ENCODE results near the gene NUCB2. TPM values are rescaled to one million over a fixed set of nuclear protein-coding genes. Genes with fewer than 3 reads are reported as not detected.

The NUCB2 gene
- polyA plus RNA-seq, 1 donor (not counting 4 experiments of a cell fraction or from before 2014, with no cell fraction given) = 44.2 TPM

- FAIRE-seq (no peak), DNase-seq (ENCODE audit: low read depth, low spot score) (no peak)
- peak overlapping the region; percentile 88 for H3K4me2 ChIP-seq (ENCODE audit: control insufficient read depth, extremely low read depth, insufficient read depth, low read depth, low read length)
- TF ChIP-seq CTCF (optimal IDR thresholded peaks at IDR 0.05 in 1 of 3, IDR thresholded peaks at IDR 0.05 in 1 of 3, conservative IDR thresholded peaks at IDR 0.05 in 1 of 3; ENCODE audit: extremely low read depth in 1 of 3, insufficient read depth in 2 of 3, low read length in 3 of 3) (no peak), EZH2 (IDR thresholded peaks at IDR 0.05; ENCODE audit: low read length) (no peak)
- dilution Hi-C loops (cut with MboI; ENCODE audit: extremely low pct_ligation_motif_present, low sequenced_read_pairs) = no loop called here
- peak overlapping the region; percentile 83 to 93 (median 86) for H3K4me3 ChIP-seq (ENCODE audit: control insufficient read depth in 2 of 3, extremely low read depth in 1 of 3, insufficient read depth in 2 of 3, low read depth in 1 of 3, low read length in 3 of 3)
- H3K9me1 ChIP-seq (ENCODE audit: control insufficient read depth, extremely low read depth, insufficient read depth, low read length) = no peaks in the 10 kb centered on the region
- H3K36me3 ChIP-seq (ENCODE audit: control insufficient read depth in 2 of 2, extremely low read depth in 1 of 2, insufficient read depth in 2 of 2, low read length in 2 of 2) = no peaks in the 10 kb centered on the region
- H3K9ac ChIP-seq (ENCODE audit: control insufficient read depth, extremely low read depth, insufficient read depth, low read length) = peak overlapping the region; percentile 81
- peaks cover 16% of the 10 kb centered on the region for H3K4me1 ChIP-seq (ENCODE audit: control insufficient read depth, extremely low read depth, insufficient read depth, low read length)
- H3K27ac ChIP-seq (ENCODE audit: control insufficient read depth, insufficient read depth, low read length) = peak overlapping the region; percentile 84
- H2AFZ ChIP-seq (ENCODE audit: control insufficient read depth, low read length) = peak overlapping the region; percentile 84
- H3K79me2 ChIP-seq (ENCODE audit: control insufficient read depth, insufficient read depth, low read length) = peaks cover 6% of the 10 kb centered on the region
- no peaks in the 10 kb centered on the region for H4K20me1 ChIP-seq (ENCODE audit: control insufficient read depth, extremely low read depth, insufficient read depth, low read length)
- H3K9me3 ChIP-seq (ENCODE audit: control insufficient read depth, low read depth, low read length) = no peaks in the 10 kb centered on the region
- H3K27me3 ChIP-seq (ENCODE audit: control insufficient read depth, extremely low read depth, insufficient read depth, low read length) = no peaks in the 10 kb centered on the region
These were observed 921 bp upstream of the NUCB2 start for GRCh38 chr11:17275400-17276235.

GRCh38 chr11:17277024-17277584 lies 565 bp downstream of the NUCB2 start:
- no peaks in the 10 kb centered on the region for H3K36me3 ChIP-seq (ENCODE audit: control insufficient read depth in 2 of 2, extremely low read depth in 1 of 2, insufficient read depth in 2 of 2, low read length in 2 of 2)
- H3K9me1 ChIP-seq (ENCODE audit: control insufficient read depth, extremely low read depth, insufficient read depth, low read length) = no peaks in the 10 kb centered on the region
- H3K27ac ChIP-seq (ENCODE audit: control insufficient read depth, insufficient read depth, low read length) = peak overlapping the region; percentile 84
- H2AFZ ChIP-seq (ENCODE audit: control insufficient read depth, low read length) = peak overlapping the region; percentile 94
- dilution Hi-C loops (cut with MboI; ENCODE audit: extremely low pct_ligation_motif_present, low sequenced_read_pairs) = no loop called here
- FAIRE-seq (no peak), DNase-seq (ENCODE audit: low read depth, low spot score) (no peak)
- peaks cover 6% of the 10 kb centered on the region for H3K79me2 ChIP-seq (ENCODE audit: control insufficient read depth, insufficient read depth, low read length)
- no peaks in the 10 kb centered on the region for H3K27me3 ChIP-seq (ENCODE audit: control insufficient read depth, extremely low read depth, insufficient read depth, low read length)
- peak overlapping the region; percentile 91 for H3K4me2 ChIP-seq (ENCODE audit: control insufficient read depth, extremely low read depth, insufficient read depth, low read depth, low read length)
- TF ChIP-seq EZH2 (IDR thresholded peaks at IDR 0.05; ENCODE audit: low read length) = no peak
- TF ChIP-seq CTCF (optimal IDR thresholded peaks at IDR 0.05 in 1 of 3, IDR thresholded peaks at IDR 0.05 in 1 of 3, conservative IDR thresholded peaks at IDR 0.05 in 1 of 3; ENCODE audit: extremely low read depth in 1 of 3, insufficient read depth in 2 of 3, low read length in 3 of 3) = no peak
- H3K4me3 ChIP-seq (ENCODE audit: control insufficient read depth in 2 of 3, extremely low read depth in 1 of 3, insufficient read depth in 2 of 3, low read depth in 1 of 3, low read length in 3 of 3) = peak overlapping the region; percentile 83 to 93 (median 86)
- peaks cover 16% of the 10 kb centered on the region for H3K4me1 ChIP-seq (ENCODE audit: control insufficient read depth, extremely low read depth, insufficient read depth, low read length)
- H3K9ac ChIP-seq (ENCODE audit: control insufficient read depth, extremely low read depth, insufficient read depth, low read length) = peak overlapping the region; percentile 81
- no peaks in the 10 kb centered on the region for H3K9me3 ChIP-seq (ENCODE audit: control insufficient read depth, low read depth, low read length)
- H4K20me1 ChIP-seq (ENCODE audit: control insufficient read depth, extremely low read depth, insufficient read depth, low read length) = no peaks in the 10 kb centered on the region
